ENCODE data around the gene RAB8A. TPM values are rescaled to one million over a fixed set of nuclear protein-coding genes. Genes with fewer than 3 reads are reported as not detected.

The RAB8A gene
- total and polyA plus RNA-seq, 2 experiments from 2014 or later: 53.1 to 59.5 TPM

DNA sequence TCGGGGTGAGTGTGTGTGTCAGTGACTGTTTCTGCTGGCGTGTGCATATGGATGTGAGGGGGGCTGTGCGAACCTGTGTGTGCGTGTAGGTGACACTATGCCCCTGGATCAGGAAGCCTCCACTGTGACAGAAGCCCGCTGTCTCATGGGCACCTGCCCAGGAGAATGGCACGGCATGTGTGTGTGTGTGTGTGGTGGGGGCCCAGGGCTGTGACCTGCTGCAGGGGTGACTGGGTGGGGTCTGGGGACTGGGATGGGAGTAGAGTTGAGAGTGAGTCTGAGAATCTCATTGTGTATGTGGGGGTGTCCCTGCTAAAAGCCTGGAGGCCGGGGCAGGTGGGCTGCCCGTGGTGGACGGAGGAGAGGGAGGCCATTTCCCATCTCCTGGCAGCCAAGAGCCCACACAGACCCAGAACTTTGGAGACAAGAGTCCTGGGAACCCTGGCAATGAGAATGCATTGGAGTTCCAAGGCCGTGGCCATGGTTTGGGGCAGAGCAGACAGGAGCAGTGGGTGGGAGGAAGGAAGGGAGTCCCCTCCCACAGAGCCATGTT is 41.8 kb upstream of the RAB8A start:
- no peak for DNase-seq (ENCODE audit: low spot score)
- H3K4me3 ChIP-seq: no peak overlapping the region
- Mint-ChIP-seq H3K27me3 (ENCODE audit: insufficient read depth, low read depth, poor library complexity) (peaks cover 7% of the 10 kb centered on the region), H3K9me3 (no peaks in the 10 kb centered on the region; the same call in 2 of the 3 replicates), H3K36me3 (ENCODE audit: low read depth) (no peaks in the 10 kb centered on the region), H3K4me3 (no peak overlapping the region), H3K4me1 (peaks cover 24% of the 10 kb centered on the region), H3K27ac (no peak overlapping the region)
- H3K4me1 ChIP-seq (ENCODE audit: insufficient read depth): peaks cover 15% of the 10 kb centered on the region
- no peak for ATAC-seq
- TF ChIP-seq EZH2phosphoT487 (IDR thresholded peaks at IDR 0.05; ENCODE audit: unreplicated experiment): no peak
- no peak for TF ChIP-seq JUNB (IDR thresholded peaks at IDR 0.05; ENCODE audit: unreplicated experiment)
- TF ChIP-seq POLR2AphosphoS5 (IDR thresholded peaks at IDR 0.05; ENCODE audit: low read depth): no peak
- TF ChIP-seq, protein P1, sequence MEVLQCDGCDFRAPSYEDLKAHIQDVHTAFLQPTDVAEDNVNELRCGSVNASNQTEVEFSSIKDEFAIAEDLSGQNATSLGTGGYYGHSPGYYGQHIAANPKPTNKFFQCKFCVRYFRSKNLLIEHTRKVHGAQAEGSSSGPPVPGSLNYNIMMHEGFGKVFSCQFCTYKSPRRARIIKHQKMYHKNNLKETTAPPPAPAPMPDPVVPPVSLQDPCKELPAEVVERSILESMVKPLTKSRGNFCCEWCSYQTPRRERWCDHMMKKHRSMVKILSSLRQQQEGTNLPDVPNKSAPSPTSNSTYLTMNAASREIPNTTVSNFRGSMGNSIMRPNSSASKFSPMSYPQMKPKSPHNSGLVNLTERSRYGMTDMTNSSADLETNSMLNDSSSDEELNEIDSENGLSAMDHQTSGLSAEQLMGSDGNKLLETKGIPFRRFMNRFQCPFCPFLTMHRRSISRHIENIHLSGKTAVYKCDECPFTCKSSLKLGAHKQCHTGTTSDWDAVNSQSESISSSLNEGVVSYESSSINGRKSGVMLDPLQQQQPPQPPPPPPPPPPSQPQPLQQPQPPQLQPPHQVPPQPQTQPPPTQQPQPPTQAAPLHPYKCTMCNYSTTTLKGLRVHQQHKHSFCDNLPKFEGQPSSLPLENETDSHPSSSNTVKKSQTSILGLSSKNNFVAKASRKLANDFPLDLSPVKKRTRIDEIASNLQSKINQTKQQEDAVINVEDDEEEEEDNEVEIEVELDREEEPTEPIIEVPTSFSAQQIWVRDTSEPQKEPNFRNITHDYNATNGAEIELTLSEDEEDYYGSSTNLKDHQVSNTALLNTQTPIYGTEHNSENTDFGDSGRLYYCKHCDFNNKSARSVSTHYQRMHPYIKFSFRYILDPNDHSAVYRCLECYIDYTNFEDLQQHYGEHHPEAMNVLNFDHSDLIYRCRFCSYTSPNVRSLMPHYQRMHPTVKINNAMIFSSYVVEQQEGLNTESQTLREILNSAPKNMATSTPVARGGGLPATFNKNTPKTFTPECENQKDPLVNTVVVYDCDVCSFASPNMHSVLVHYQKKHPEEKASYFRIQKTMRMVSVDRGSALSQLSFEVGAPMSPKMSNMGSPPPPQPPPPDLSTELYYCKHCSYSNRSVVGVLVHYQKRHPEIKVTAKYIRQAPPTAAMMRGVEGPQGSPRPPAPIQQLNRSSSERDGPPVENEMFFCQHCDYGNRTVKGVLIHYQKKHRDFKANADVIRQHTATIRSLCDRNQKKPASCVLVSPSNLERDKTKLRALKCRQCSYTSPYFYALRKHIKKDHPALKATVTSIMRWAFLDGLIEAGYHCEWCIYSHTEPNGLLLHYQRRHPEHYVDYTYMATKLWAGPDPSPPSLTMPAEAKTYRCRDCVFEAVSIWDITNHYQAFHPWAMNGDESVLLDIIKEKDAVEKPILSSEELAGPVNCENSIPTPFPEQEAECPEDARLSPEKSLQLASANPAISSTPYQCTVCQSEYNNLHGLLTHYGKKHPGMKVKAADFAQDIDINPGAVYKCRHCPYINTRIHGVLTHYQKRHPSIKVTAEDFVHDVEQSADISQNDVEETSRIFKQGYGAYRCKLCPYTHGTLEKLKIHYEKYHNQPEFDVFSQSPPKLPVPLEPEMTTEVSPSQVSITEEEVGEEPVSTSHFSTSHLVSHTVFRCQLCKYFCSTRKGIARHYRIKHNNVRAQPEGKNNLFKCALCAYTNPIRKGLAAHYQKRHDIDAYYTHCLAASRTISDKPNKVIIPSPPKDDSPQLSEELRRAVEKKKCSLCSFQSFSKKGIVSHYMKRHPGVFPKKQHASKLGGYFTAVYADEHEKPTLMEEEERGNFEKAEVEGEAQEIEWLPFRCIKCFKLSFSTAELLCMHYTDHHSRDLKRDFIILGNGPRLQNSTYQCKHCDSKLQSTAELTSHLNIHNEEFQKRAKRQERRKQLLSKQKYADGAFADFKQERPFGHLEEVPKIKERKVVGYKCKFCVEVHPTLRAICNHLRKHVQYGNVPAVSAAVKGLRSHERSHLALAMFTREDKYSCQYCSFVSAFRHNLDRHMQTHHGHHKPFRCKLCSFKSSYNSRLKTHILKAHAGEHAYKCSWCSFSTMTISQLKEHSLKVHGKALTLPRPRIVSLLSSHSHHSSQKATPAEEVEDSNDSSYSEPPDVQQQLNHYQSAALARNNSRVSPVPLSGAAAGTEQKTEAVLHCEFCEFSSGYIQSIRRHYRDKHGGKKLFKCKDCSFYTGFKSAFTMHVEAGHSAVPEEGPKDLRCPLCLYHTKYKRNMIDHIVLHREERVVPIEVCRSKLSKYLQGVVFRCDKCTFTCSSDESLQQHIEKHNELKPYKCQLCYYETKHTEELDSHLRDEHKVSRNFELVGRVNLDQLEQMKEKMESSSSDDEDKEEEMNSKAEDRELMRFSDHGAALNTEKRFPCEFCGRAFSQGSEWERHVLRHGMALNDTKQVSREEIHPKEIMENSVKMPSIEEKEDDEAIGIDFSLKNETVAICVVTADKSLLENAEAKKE (CRISPR knock-in tag; IDR thresholded peaks at IDR 0.05): no peak
- no peak for TF ChIP-seq CREB1 (CRISPR knock-in tag; IDR thresholded peaks at IDR 0.05; ENCODE audit: low read depth)
- no peaks in the 10 kb centered on the region for H4K20me1 ChIP-seq (replicated peaks; ENCODE audit: insufficient read depth)
- no peaks in the 10 kb centered on the region for H3K9me2 ChIP-seq (ENCODE audit: insufficient read depth)
- H3K27ac ChIP-seq (ENCODE audit: low read depth): no peak overlapping the region
- no peaks in the 10 kb centered on the region for H3K79me2 ChIP-seq (replicated peaks; ENCODE audit: insufficient read depth)
- no peak overlapping the region for H2AFZ ChIP-seq
- no peak overlapping the region for H3K4me2 ChIP-seq
- H3K27me3 ChIP-seq (ENCODE audit: insufficient read depth): no peaks in the 10 kb centered on the region
- no peaks in the 10 kb centered on the region for H3K36me3 ChIP-seq (ENCODE audit: insufficient read depth)
- H3F3A ChIP-seq (replicated peaks; ENCODE audit: low read depth): peaks cover 6% of the 10 kb centered on the region; the same call in 1 of the 2 replicates

Data from GM23338 (cell line).